ENCODE measurements around the gene LEO1.

LEO1 gene

DNA sequence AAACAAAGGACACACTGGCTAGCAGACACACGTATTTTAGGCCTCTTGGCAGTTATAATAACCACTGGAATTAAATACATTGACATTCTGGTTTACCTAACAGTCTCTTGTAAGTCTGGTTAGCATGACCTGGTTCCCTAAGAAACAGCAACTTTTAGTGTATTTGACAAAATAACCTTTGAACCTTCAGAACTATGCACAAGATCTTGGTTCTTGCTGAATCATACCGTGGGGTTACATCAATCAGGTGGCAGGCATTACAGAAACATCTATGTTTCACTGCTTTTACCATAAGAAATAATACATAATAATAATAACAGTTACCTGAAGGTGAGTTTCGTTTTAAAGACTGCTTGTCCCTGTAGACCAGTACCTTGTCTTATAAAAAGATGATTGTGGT, 18.8 kb downstream of the LEO1 start:
- Histone ChIP-seq H3K4me2 (ENCODE audit: low read depth, low read length, poor library complexity, severe bottlenecking) (no peak overlapping the region), H3K9me2 (replicated peaks; ENCODE audit: insufficient read depth, low read length) (no peaks in the 10 kb centered on the region), H3F3A (ENCODE audit: insufficient read depth) (no peaks in the 10 kb centered on the region), H3K9me3 (ENCODE audit: insufficient read depth, low read length) (no peaks in the 10 kb centered on the region), H4K20me1 (ENCODE audit: low read depth, low read length) (no peaks in the 10 kb centered on the region), H3K27ac (ENCODE audit: low read depth, low read length) (no peak overlapping the region), H3K4me3 (ENCODE audit: insufficient read depth, low read length, poor library complexity, severe bottlenecking) (no peak overlapping the region), H3K27me3 (ENCODE audit: low read length) (no peaks in the 10 kb centered on the region), H3K79me2 (ENCODE audit: insufficient read depth, low read length) (no peaks in the 10 kb centered on the region), H2AFZ (ENCODE audit: low read depth, low read length, severe bottlenecking) (no peak overlapping the region), H3K9ac (ENCODE audit: low read length) (no peak overlapping the region), H3K36me3 (ENCODE audit: low read length) (peaks cover 21% of the 10 kb centered on the region)
- TF ChIP-seq EZH2phosphoT487 (conservative IDR thresholded peaks at IDR 0.05; ENCODE audit: low read length), result no peak
- TF ChIP-seq, protein P1, sequence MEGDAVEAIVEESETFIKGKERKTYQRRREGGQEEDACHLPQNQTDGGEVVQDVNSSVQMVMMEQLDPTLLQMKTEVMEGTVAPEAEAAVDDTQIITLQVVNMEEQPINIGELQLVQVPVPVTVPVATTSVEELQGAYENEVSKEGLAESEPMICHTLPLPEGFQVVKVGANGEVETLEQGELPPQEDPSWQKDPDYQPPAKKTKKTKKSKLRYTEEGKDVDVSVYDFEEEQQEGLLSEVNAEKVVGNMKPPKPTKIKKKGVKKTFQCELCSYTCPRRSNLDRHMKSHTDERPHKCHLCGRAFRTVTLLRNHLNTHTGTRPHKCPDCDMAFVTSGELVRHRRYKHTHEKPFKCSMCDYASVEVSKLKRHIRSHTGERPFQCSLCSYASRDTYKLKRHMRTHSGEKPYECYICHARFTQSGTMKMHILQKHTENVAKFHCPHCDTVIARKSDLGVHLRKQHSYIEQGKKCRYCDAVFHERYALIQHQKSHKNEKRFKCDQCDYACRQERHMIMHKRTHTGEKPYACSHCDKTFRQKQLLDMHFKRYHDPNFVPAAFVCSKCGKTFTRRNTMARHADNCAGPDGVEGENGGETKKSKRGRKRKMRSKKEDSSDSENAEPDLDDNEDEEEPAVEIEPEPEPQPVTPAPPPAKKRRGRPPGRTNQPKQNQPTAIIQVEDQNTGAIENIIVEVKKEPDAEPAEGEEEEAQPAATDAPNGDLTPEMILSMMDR (IDR thresholded peaks at IDR 0.05; ENCODE audit: insufficient read depth, low read length, poor library complexity, severe bottlenecking), result no peak

GRCh38 chr15:51947124-51947523, 24.5 kb downstream of the LEO1 start:
- H3K27me3 ChIP-seq (ENCODE audit: low read length), result no peaks in the 10 kb centered on the region
- H2AFZ ChIP-seq (ENCODE audit: low read depth, low read length, severe bottlenecking), result no peak overlapping the region
- H3F3A ChIP-seq (ENCODE audit: insufficient read depth), result no peaks in the 10 kb centered on the region
- peaks cover 25% of the 10 kb centered on the region for H3K36me3 ChIP-seq (ENCODE audit: low read length)
- H3K9me3 ChIP-seq (ENCODE audit: insufficient read depth, low read length), result no peaks in the 10 kb centered on the region
- H3K9me2 ChIP-seq (replicated peaks; ENCODE audit: insufficient read depth, low read length), result no peaks in the 10 kb centered on the region
- no peaks in the 10 kb centered on the region for H4K20me1 ChIP-seq (ENCODE audit: low read depth, low read length)
- H3K4me2 ChIP-seq (ENCODE audit: low read depth, low read length, poor library complexity, severe bottlenecking), result no peak overlapping the region
- H3K27ac ChIP-seq (ENCODE audit: low read depth, low read length), result no peak overlapping the region
- no peaks in the 10 kb centered on the region for H3K79me2 ChIP-seq (ENCODE audit: insufficient read depth, low read length)
- no peak overlapping the region for H3K4me3 ChIP-seq (ENCODE audit: insufficient read depth, low read length, poor library complexity, severe bottlenecking)
- TF ChIP-seq, protein P1 (IDR thresholded peaks at IDR 0.05; ENCODE audit: insufficient read depth, low read length, poor library complexity, severe bottlenecking), result no peak
- no peak for TF ChIP-seq EZH2phosphoT487 (conservative IDR thresholded peaks at IDR 0.05; ENCODE audit: low read length)
- no peak overlapping the region for H3K9ac ChIP-seq (ENCODE audit: low read length)

- Histone ChIP-seq H3K79me2 (ENCODE audit: insufficient read depth, low read length) (no peaks in the 10 kb centered on the region), H2AFZ (ENCODE audit: low read depth, low read length, severe bottlenecking) (no peak overlapping the region), H3K9ac (ENCODE audit: low read length) (no peak overlapping the region), H3K27ac (ENCODE audit: low read depth, low read length) (no peak overlapping the region), H3K9me2 (replicated peaks; ENCODE audit: insufficient read depth, low read length) (no peaks in the 10 kb centered on the region), H3K36me3 (ENCODE audit: low read length) (peaks cover 13% of the 10 kb centered on the region), H3K4me2 (ENCODE audit: low read depth, low read length, poor library complexity, severe bottlenecking) (no peak overlapping the region), H3F3A (ENCODE audit: insufficient read depth) (peaks cover 7% of the 10 kb centered on the region; the same call in 1 of the 2 replicates), H3K9me3 (ENCODE audit: insufficient read depth, low read length) (no peaks in the 10 kb centered on the region), H3K4me3 (ENCODE audit: insufficient read depth, low read length, poor library complexity, severe bottlenecking) (no peak overlapping the region), H3K27me3 (ENCODE audit: low read length) (no peaks in the 10 kb centered on the region), H4K20me1 (ENCODE audit: low read depth, low read length) (no peaks in the 10 kb centered on the region)
- TF ChIP-seq, protein P1 (IDR thresholded peaks at IDR 0.05; ENCODE audit: insufficient read depth, low read length, poor library complexity, severe bottlenecking), result no peak
- TF ChIP-seq EZH2phosphoT487 (conservative IDR thresholded peaks at IDR 0.05; ENCODE audit: low read length), result no peak
Observed at GRCh38 chr15:51939216-51939615, 32.4 kb downstream of the LEO1 start.

Measured in SU-DHL-6 (cell line).